ENCODE measurements around the gene CDKN2B-AS1.
"Not testable (repeated sequence)": the region's sequence is repeated elsewhere in the genome, so short reads cannot be mapped to it uniquely, and the experiment has no call there.

Gene CDKN2B-AS1

DNA sequence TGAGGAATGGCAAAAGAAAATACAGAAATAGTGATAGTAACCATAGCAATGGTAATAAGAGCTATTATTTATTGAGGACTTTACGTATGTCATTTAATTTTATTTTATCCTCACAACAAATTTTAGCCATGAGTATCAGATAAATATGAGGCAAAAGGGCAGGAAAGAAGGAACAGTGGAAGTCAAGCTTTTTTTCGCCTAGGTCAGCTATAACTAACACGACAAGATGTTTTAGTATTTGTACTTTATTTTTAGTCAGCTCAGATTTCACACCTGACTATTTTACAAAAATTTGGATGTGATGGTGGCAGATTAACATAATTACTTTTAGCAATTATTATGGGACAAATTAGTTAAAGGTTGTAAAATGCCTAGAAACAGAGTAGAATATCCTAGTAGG is 49.3 kb downstream of the CDKN2B-AS1 start:
- no peak for DNase-seq (ENCODE audit: low read depth in 2 of 2, low spot score in 1 of 2)

DNA sequence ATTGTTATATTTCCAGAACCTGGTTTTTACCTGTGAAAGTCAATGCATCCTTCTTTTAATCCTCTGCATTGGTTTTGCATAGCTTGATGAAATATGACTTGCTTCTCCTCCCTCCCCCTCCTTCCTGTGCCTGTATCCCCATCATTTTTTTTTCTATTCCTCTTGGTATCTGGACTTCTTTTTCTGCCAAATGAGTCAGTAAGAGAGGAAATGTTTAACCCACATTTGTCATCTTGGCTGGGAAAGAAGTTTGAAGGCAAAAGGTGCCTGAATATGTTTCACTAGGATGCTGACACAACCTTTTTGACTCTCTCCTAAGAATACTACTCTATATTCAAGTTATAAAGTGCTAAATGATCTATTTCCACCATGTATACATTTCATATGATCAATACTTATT is 50.0 kb downstream of the CDKN2B-AS1 start:
- no peak for DNase-seq (ENCODE audit: low read depth in 2 of 2, low spot score in 1 of 2)

- DNase-seq (ENCODE audit: low read depth in 2 of 2, low spot score in 1 of 2) = no peak
Measured at GRCh38 chr9:22045423-22045822, 50.8 kb downstream of the CDKN2B-AS1 start.

GRCh38 chr9:22046243-22046885 is 51.8 kb downstream of the CDKN2B-AS1 start:
- DNase-seq (ENCODE audit: low read depth in 2 of 2, low spot score in 1 of 2) = no peak

- no peak for DNase-seq (ENCODE audit: low read depth in 2 of 2, low spot score in 1 of 2)
Measured at GRCh38 chr9:22047596-22047995, 53.0 kb downstream of the CDKN2B-AS1 start.

DNA sequence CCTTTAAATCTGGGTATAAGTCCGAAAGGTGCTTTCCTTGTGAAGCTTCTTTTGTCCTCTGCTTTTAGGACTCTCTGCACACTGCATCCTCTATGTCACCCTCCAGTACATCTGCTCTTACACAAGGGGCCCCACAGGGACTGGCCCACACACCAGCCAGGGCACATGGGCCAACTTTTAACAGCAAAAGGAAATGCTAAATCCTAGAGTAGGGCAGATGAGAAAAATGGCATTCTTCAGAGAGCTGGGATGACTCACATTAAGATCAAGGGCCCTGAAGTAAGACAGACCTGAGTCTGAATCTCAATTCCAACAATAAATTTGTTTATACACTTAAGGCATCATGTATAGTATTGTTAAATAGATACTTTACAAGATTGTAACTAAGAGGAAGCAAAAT is 54.8 kb downstream of the CDKN2B-AS1 start:
- DNase-seq (ENCODE audit: low read depth in 2 of 2, low spot score in 1 of 2) = no peak

- DNase-seq (ENCODE audit: low read depth in 2 of 2, low spot score in 1 of 2) = no peak
Measured at GRCh38 chr9:22050924-22051323, 56.3 kb downstream of the CDKN2B-AS1 start.

DNA sequence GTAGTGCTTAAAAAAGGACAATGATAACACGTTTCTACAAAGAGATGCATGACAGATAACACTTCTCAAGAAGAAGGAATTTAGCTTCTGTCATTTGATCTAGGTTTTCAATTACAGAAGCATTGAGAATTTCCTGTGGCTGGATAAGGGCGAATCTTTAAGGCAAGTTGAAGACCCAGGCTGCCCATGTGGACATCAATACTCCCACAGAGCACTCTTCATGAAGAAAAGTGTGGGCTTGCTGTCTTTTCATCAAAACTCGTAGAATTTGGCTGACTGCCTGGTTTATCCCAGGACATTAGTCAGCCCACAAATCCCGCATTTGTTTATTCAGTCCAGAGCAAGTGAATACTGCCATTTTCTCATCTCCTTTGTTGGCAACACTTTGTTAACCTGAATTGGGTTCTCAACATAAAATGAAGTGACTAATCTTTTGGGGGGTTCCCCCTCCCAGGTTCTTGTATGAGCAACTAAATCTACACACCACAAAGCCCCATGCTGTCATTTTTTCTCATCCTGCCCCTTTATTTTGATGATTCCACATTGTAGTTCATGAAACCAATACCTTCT is 57.9 kb downstream of the CDKN2B-AS1 start:
- no peak for DNase-seq (ENCODE audit: low read depth in 2 of 2, low spot score in 1 of 2)

DNA sequence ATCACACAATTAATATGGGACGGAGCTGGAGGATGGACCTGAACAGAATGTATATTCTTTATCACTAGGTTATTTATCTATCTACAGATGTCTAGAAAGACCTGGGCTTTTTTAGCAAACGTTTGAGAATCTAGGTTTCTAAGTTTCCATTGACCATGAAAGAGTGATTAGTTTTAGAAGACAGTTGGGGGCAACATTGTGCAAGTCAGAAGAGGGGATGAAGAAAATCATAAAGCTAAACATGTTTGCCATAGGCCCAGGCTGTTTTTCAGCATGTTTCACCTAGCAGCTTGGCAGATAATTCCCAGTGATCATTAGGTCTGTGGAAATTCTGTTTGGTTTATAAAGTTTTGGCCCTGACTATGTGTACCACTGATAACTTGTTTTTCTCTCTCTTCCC is 58.6 kb downstream of the CDKN2B-AS1 start:
- DNase-seq (ENCODE audit: low read depth in 2 of 2, low spot score in 1 of 2) = no peak

DNA sequence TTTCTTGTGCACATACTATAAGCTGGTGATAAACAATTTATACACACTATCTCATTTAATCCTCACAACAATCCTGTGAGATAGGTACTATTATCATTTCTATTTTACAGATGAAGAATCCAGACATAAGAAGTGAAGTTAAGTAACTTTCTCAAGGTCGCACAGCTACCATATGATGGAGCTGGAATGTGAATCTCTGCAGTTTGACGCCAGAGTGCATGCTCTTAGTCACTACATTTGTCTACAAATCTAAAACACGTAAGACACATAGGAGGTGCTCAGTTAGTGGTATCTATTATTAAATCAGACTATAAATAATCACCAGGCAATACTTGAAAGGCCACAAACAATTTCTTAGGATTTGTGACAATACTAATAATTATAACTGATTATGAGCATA is 59.5 kb downstream of the CDKN2B-AS1 start:
- no peak for DNase-seq (ENCODE audit: low read depth in 2 of 2, low spot score in 1 of 2)

DNA sequence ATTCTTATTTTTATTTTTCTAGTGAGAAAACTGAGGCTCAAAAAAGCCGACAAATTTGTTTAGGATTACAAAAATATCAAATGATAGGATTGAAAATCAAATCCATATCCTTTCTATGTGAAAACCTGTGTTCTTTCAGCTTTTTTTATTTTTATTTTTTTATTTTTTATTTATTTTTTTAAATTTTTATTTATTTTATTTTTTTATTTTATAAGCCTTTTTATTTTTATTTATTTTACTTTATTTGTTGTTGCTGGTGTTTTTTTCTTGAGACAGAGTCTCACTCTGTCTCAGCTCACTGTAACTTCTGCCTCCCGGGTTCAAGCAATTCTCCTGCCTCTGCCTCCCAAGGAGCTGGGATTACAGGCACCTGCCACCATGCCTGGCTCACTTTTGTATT is 59.9 kb downstream of the CDKN2B-AS1 start:
- DNase-seq (ENCODE audit: low read depth in 2 of 2, low spot score in 1 of 2) = no peak

- no peak for DNase-seq (ENCODE audit: low read depth in 2 of 2, low spot score in 1 of 2)
Measured at GRCh38 chr9:22055090-22055489, 60.5 kb downstream of the CDKN2B-AS1 start.

DNA sequence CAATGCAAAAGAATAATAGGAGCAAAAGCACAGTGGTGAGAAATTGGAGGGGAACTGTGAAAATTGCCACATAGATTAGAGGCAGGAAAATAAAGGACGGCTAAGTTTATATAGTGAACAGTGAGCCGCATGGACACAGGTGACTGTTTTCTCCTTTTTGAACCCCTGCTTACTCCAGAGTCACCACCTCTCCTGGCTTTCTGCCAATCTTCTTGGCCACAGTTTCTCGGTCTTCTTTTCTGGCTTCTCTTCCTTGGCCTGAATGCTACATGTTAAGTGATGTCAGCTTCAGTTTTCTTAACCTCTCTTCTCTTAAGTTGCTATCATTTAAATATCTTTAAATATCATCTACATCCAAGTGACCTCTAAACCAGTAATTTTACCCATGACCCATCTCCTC is 61.8 kb downstream of the CDKN2B-AS1 start:
- DNase-seq (ENCODE audit: low read depth in 2 of 2, low spot score in 1 of 2) = no peak

- DNase-seq (ENCODE audit: low read depth in 2 of 2, low spot score in 1 of 2) = not testable (repeated sequence)
Measured at GRCh38 chr9:22057972-22058371, 63.4 kb downstream of the CDKN2B-AS1 start.

- no peak for DNase-seq (ENCODE audit: low read depth in 2 of 2, low spot score in 1 of 2)
Measured at GRCh38 chr9:22060831-22061383, 66.3 kb downstream of the CDKN2B-AS1 start.

DNA sequence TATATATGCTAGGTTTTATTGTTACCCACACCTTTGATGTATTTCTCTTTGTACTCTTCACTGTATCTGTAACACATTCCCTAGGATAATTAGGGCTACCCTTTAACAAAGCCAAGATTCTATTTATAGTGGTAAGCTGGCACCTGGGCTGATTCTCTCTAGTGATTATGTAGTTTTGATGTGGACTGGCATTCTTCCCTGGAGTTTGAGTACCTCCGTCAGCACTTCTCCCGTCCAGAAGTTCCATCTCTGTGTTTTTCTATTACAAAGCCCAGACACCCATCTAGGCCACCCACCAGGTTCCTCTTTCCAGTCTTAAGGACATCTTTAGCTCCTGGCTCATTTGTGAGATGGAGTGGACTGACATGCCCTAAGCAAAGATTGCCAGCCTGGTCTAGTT is 70.4 kb downstream of the CDKN2B-AS1 start:
- no peak for DNase-seq (ENCODE audit: low read depth in 2 of 2, low spot score in 1 of 2)

- no peak for DNase-seq (ENCODE audit: low read depth in 2 of 2, low spot score in 1 of 2)
Measured at GRCh38 chr9:22065431-22066200, 71.0 kb downstream of the CDKN2B-AS1 start.

DNA sequence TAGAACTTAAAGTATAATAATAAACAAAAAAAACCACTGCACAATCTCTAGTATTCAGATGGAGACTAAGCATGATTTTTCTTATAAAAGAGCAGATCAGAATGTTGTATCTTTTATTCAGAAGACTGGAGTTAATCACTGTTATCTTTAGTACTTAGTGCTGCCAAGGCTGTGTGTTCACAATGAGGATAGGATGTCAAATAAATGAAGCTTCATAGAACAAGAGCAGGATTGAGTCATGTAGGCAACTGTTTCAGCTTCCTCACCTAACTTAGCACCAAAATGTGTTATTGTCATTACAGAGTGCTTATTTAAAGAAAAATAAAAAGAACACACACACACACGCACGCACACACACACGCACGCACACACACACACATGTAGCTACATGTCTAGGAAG is 72.6 kb downstream of the CDKN2B-AS1 start:
- no peak for DNase-seq (ENCODE audit: low read depth in 2 of 2, low spot score in 1 of 2)

GRCh38 chr9:22068369-22068768 is 73.8 kb downstream of the CDKN2B-AS1 start:
- no peak for DNase-seq (ENCODE audit: low read depth in 2 of 2, low spot score in 1 of 2)

GRCh38 chr9:22073349-22073748 is 78.8 kb downstream of the CDKN2B-AS1 start:
- no peak for DNase-seq (ENCODE audit: low read depth in 2 of 2, low spot score in 1 of 2)

- DNase-seq (ENCODE audit: low read depth in 2 of 2, low spot score in 1 of 2) = no peak
Measured at GRCh38 chr9:22078081-22078480, 83.5 kb downstream of the CDKN2B-AS1 start.

- DNase-seq (ENCODE audit: low read depth in 2 of 2, low spot score in 1 of 2) = no peak
Measured at GRCh38 chr9:22079873-22080341, 85.3 kb downstream of the CDKN2B-AS1 start.

Data from stimulated activated CD8-positive, alpha-beta memory T cell treated with anti-CD3 and anti-CD28 coated beads, Interleukin-4, amount 100 ng/mL, for 1 hour (primary cell).